CD4-positive, alpha-beta T cell (primary cell): ENCODE results near the gene LRRC74A. TPM values are rescaled to one million over a fixed set of nuclear protein-coding genes. Genes with fewer than 3 reads are reported as not detected.

ENCODE experiments used
- ATAC-seq: fragments of 200-7000 bp; cut with Tn5 transposase; one replicate; pipeline ENCODE4 v1.10.0; 2022; ENCODE audit warnings: mild to moderate bottlenecking; ENCODE audit not compliant: poor library complexity
- CTCF ChIA-PET: fragments of 350-600 bp; sonication (Branson Sonifier 250); formaldehyde crosslinking; loops from one replicate; lab custom pipeline; 2021; ENCODE audit warnings: antibody characterized with exemption, inconsistent platforms; lab: Charles Lee
- POLR2A ChIA-PET: fragments of 350-600 bp; sonication (Branson Sonifier 250); formaldehyde crosslinking; loops from one replicate; lab custom pipeline; 2021; ENCODE audit warnings: antibody characterized with exemption, inconsistent platforms; lab: Charles Lee
- DNase-seq, 14 experiments: peaks; one replicate each; pipeline ENCODE4 v3.0.0-alpha.2; 2013 to 2020; ENCODE audit warnings: mixed read lengths in 2 of 14
- H3K27ac ChIP-seq, 2 donors: one replicate each; pipeline versions ENCODE4 v1.5.1 to v1.7.0; 2013; ENCODE audit warnings: low read length in 2 of 2, low read depth in 1 of 2, mild to moderate bottlenecking in 1 of 2
- H3K27me3 ChIP-seq, 2 experiments: 1 replicate in 1 of 2; 2 replicates in 1 of 2; pipeline versions ENCODE4 v1.6.1 to v1.7.0; 2013; ENCODE audit warnings: low read length in 2 of 2, control low read depth in 1 of 2, mild to moderate bottlenecking in 1 of 2, moderate library complexity in 1 of 2; ENCODE audit not compliant: insufficient read depth in 2 of 2, control insufficient read depth in 1 of 2
- H3K36me3 ChIP-seq: one replicate; pipeline ENCODE4 v1.6.1; 2013; ENCODE audit warnings: low read length, control low read depth; ENCODE audit not compliant: insufficient read depth
- H3K4me1 ChIP-seq: one replicate; pipeline ENCODE4 v1.6.1; 2013; ENCODE audit warnings: low read length, control low read depth; ENCODE audit not compliant: insufficient read depth
- H3K4me3 ChIP-seq: one replicate; pipeline ENCODE4 v1.5.1; 2013; ENCODE audit warnings: mild to moderate bottlenecking, low read length, moderate library complexity
- H3K9me3 ChIP-seq, 2 experiments: 1 replicate in 1 of 2; 2 replicates in 1 of 2; pipeline versions ENCODE4 v1.6.1 to v1.7.0; 2013; ENCODE audit warnings: low read length in 2 of 2, mild to moderate bottlenecking in 2 of 2, control low read depth in 1 of 2, moderate library complexity in 1 of 2; ENCODE audit not compliant: control insufficient read depth in 1 of 2, insufficient read depth in 1 of 2
- H3K27ac Mint-ChIP-seq: one replicate; pipeline ENCODE4 v1.8.0; 2020; ENCODE audit warnings: mixed read lengths
- H3K27me3 Mint-ChIP-seq: one replicate; pipeline ENCODE4 v1.8.0; 2021; ENCODE audit warnings: mixed read lengths
- H3K36me3 Mint-ChIP-seq: one replicate; pipeline ENCODE4 v1.8.0; 2021; ENCODE audit warnings: low read depth, mixed read lengths
- H3K4me1 Mint-ChIP-seq: one replicate; pipeline ENCODE4 v1.8.0; 2021; ENCODE audit warnings: low read depth, mixed read lengths
- H3K4me3 Mint-ChIP-seq: one replicate; pipeline ENCODE4 v1.8.0; 2020; ENCODE audit warnings: mild to moderate bottlenecking, mixed read lengths
- H3K9me3 Mint-ChIP-seq: one replicate; pipeline ENCODE4 v1.8.0; 2020; ENCODE audit warnings: mixed read lengths
- intact Hi-C, 2 experiments: fragments of 100-400 bp; cut with DNase I in 1 of 2; cut with micrococcal nuclease in 1 of 2; formaldehyde crosslinking; loops; one replicate each; pipeline versions ENCODE4 v1.15.1 to v1.9.0; 2023 to 2025; cut with DNase I, micrococcal nuclease
- total RNA-seq, 174 experiments: library from RNA in 2 of 174; stranded (reverse) in 2 of 174; gene quantifications; one replicate each; pipeline ENCODE4 v1.2.3 and lab custom pipeline; 2021 to 2026
- TF ChIP-seq, protein P1 (sequence below): fragments of 200-600 bp; IDR thresholded peaks from one replicate; pipeline ENCODE4 v1.8.0; 2022; ENCODE audit warnings: antibody characterized with exemption, mild to moderate bottlenecking

LRRC74A gene
- total RNA-seq, 2 experiments from 2014 or later: not detected

- DNase-seq (no peak), ATAC-seq (no peak)
- Histone ChIP-seq H3K36me3 (no peaks in the 10 kb centered on the region), H3K27me3 (no peaks in the 10 kb centered on the region), H3K27ac (no peak overlapping the region), H3K4me3 (no peak overlapping the region), H3K9me3 (no peaks in the 10 kb centered on the region), H3K4me1 (peaks cover 6% of the 10 kb centered on the region)
- no peak overlapping the region for H3K4me3 Mint-ChIP-seq
- H3K4me1 Mint-ChIP-seq: peaks cover 3% of the 10 kb centered on the region
- ChIA-PET POLR2A (no interaction called here), CTCF (no interaction called here)
- no peak overlapping the region for H3K27ac Mint-ChIP-seq
- intact Hi-C loops: no loop called here
- TF ChIP-seq, protein P1, sequence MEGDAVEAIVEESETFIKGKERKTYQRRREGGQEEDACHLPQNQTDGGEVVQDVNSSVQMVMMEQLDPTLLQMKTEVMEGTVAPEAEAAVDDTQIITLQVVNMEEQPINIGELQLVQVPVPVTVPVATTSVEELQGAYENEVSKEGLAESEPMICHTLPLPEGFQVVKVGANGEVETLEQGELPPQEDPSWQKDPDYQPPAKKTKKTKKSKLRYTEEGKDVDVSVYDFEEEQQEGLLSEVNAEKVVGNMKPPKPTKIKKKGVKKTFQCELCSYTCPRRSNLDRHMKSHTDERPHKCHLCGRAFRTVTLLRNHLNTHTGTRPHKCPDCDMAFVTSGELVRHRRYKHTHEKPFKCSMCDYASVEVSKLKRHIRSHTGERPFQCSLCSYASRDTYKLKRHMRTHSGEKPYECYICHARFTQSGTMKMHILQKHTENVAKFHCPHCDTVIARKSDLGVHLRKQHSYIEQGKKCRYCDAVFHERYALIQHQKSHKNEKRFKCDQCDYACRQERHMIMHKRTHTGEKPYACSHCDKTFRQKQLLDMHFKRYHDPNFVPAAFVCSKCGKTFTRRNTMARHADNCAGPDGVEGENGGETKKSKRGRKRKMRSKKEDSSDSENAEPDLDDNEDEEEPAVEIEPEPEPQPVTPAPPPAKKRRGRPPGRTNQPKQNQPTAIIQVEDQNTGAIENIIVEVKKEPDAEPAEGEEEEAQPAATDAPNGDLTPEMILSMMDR: no peak
- H3K27me3 Mint-ChIP-seq: no peaks in the 10 kb centered on the region
- H3K36me3 Mint-ChIP-seq: no peaks in the 10 kb centered on the region
- no peaks in the 10 kb centered on the region for H3K9me3 Mint-ChIP-seq
These were observed 55.1 kb downstream of the LRRC74A start for GRCh38 chr14:76881348-76881747.

DNA sequence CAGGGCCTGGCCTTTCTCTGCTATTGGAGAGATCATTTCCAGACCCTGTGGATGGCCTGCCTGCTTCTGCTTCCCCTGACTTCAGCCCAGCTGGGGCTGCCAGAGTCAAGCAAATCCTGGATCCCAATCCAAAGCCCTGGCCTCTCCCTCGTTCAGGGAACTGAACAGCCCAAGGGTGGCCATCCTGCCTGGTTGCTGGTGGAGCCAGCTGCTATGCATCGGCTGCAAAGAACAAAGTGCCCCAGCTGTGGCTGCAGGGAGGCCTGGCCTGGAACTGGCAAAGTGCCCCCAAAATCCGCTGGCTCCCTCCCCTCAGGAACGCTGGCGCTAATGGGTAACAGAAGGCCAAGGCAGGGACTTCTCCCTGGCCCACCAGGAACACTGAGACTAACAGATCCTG is 56.4 kb downstream of the LRRC74A start:
- no peaks in the 10 kb centered on the region for H3K9me3 ChIP-seq
- ATAC-seq (no peak), DNase-seq (no peak)
- Mint-ChIP-seq H3K4me1 (peaks cover 3% of the 10 kb centered on the region), H3K27ac (no peak overlapping the region), H3K36me3 (no peaks in the 10 kb centered on the region), H3K27me3 (no peaks in the 10 kb centered on the region), H3K9me3 (no peaks in the 10 kb centered on the region), H3K4me3 (no peak overlapping the region)
- no peak overlapping the region for H3K4me3 ChIP-seq
- ChIA-PET POLR2A (no interaction called here), CTCF (no interaction called here)
- H3K36me3 ChIP-seq: no peaks in the 10 kb centered on the region
- peaks cover 6% of the 10 kb centered on the region for H3K4me1 ChIP-seq
- H3K27ac ChIP-seq: no peak overlapping the region
- H3K27me3 ChIP-seq: no peaks in the 10 kb centered on the region
- intact Hi-C loops: no loop called here
- TF ChIP-seq, protein P1: no peak

GRCh38 chr14:76883447-76883846 is 57.2 kb downstream of the LRRC74A start:
- no peaks in the 10 kb centered on the region for H3K27me3 ChIP-seq
- POLR2A ChIA-PET: no interaction called here
- Mint-ChIP-seq H3K4me3 (no peak overlapping the region), H3K36me3 (no peaks in the 10 kb centered on the region), H3K9me3 (no peaks in the 10 kb centered on the region), H3K27ac (no peak overlapping the region), H3K4me1 (peaks cover 3% of the 10 kb centered on the region), H3K27me3 (no peaks in the 10 kb centered on the region)
- peaks cover 6% of the 10 kb centered on the region for H3K4me1 ChIP-seq
- TF ChIP-seq, protein P1: no peak
- CTCF ChIA-PET: no interaction called here
- intact Hi-C loops: no loop called here
- no peak for DNase-seq
- no peaks in the 10 kb centered on the region for H3K36me3 ChIP-seq
- no peak for ATAC-seq
- H3K27ac ChIP-seq: no peak overlapping the region
- H3K9me3 ChIP-seq: no peaks in the 10 kb centered on the region
- no peak overlapping the region for H3K4me3 ChIP-seq
